OCI-LY3 (cell line): ENCODE results near the gene EFCAB8.
"Not testable (repeated sequence)": the region's sequence is repeated elsewhere in the genome, so short reads cannot be mapped to it uniquely, and the experiment has no call there.

Source experiments
- H2AFZ ChIP-seq: fragments of 200-600, 300-600 bp; shearing (Covaris generic); 2 replicates; pipeline ENCODE4 v1.6.0; 2014; ENCODE audit warnings: antibody characterized with exemption, low read depth, low read length
- H3K27ac ChIP-seq: fragments of 200-600, 300-600 bp; sonication (generic); 2 replicates; pipeline ENCODE4 v1.5.1; 2014; ENCODE audit warnings: mild to moderate bottlenecking, low read length, moderate library complexity, mixed read lengths
- H3K27me3 ChIP-seq: fragments of 200-600, 300-600 bp; sonication (generic); 2 replicates; pipeline ENCODE4 v1.6.1; 2014; ENCODE audit warnings: low read depth, low read length, mixed read lengths
- H3K36me3 ChIP-seq: fragments of 200-600, 300-600 bp; sonication (generic); replicated peaks from 2 replicates; pipeline ENCODE3; 2014; ENCODE audit warnings: low read depth, low read length, mixed read lengths
- H3K4me1 ChIP-seq: fragments of 300-600, 200-600 bp; sonication (generic); 2 replicates; pipeline ENCODE4 v1.6.1; 2014; ENCODE audit warnings: low read length, mixed read lengths
- H3K4me2 ChIP-seq: fragments of 200-600, 300-600 bp; sonication (generic); 2 replicates; pipeline ENCODE4 v1.6.1; 2014; ENCODE audit warnings: low read length, mixed read lengths
- H3K4me3 ChIP-seq: fragments of 300-600, 200-600 bp; sonication (generic); 2 replicates; pipeline ENCODE4 v1.5.1; 2014; ENCODE audit warnings: antibody characterized with exemption, mild to moderate bottlenecking, low read length, moderate library complexity
- H3K79me2 ChIP-seq: fragments of 300-600, 200-600 bp; shearing (Covaris generic); 2 replicates; pipeline ENCODE4 v1.6.1; 2014; ENCODE audit warnings: mild to moderate bottlenecking, low read length, mixed read lengths
- H3K9ac ChIP-seq: fragments of 300-600, 200-600 bp; shearing (Covaris generic); 2 replicates; pipeline ENCODE4 v1.6.0; 2014; ENCODE audit warnings: mild to moderate bottlenecking, low read length, moderate library complexity
- H3K9me3 ChIP-seq: fragments of 200-600, 300-600 bp; shearing (Covaris generic); 2 replicates; pipeline ENCODE4 v1.6.1; 2014; ENCODE audit warnings: low read length, mixed read lengths; ENCODE audit not compliant: insufficient read depth
- H4K20me1 ChIP-seq: fragments of 200-600, 300-600 bp; sonication (generic); 2 replicates; pipeline ENCODE4 v1.6.1; 2016; ENCODE audit warnings: low read length, mixed read lengths; ENCODE audit not compliant: insufficient read depth
- EZH2phosphoT487 ChIP-seq: fragments of 200-600 bp; shearing (Covaris generic); IDR thresholded peaks from 2 replicates; pipeline ENCODE4 v1.6.1; 2018; ENCODE audit warnings: antibody characterized with exemption, mixed run types, low read depth
- TF ChIP-seq, protein P1 (sequence below): fragments of 200-600, 300-600 bp; sonication (generic); IDR thresholded peaks from 2 replicates; pipeline ENCODE4 v1.5.1; 2014; ENCODE audit warnings: antibody characterized with exemption, low read length, low read depth

Gene EFCAB8

GRCh38 chr20:32941155-32941885, 82.6 kb downstream of the EFCAB8 start:
- no peaks in the 10 kb centered on the region for H3K36me3 ChIP-seq
- TF ChIP-seq, protein P1, sequence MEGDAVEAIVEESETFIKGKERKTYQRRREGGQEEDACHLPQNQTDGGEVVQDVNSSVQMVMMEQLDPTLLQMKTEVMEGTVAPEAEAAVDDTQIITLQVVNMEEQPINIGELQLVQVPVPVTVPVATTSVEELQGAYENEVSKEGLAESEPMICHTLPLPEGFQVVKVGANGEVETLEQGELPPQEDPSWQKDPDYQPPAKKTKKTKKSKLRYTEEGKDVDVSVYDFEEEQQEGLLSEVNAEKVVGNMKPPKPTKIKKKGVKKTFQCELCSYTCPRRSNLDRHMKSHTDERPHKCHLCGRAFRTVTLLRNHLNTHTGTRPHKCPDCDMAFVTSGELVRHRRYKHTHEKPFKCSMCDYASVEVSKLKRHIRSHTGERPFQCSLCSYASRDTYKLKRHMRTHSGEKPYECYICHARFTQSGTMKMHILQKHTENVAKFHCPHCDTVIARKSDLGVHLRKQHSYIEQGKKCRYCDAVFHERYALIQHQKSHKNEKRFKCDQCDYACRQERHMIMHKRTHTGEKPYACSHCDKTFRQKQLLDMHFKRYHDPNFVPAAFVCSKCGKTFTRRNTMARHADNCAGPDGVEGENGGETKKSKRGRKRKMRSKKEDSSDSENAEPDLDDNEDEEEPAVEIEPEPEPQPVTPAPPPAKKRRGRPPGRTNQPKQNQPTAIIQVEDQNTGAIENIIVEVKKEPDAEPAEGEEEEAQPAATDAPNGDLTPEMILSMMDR, result no peak
- no peak for TF ChIP-seq EZH2phosphoT487
- no peaks in the 10 kb centered on the region for H3K4me1 ChIP-seq
- no peaks in the 10 kb centered on the region for H4K20me1 ChIP-seq
- no peaks in the 10 kb centered on the region for H3K79me2 ChIP-seq
- no peak overlapping the region for H3K4me2 ChIP-seq
- H3K27ac ChIP-seq, result no peak overlapping the region
- H2AFZ ChIP-seq, result no peak overlapping the region
- no peaks in the 10 kb centered on the region for H3K9me3 ChIP-seq
- H3K27me3 ChIP-seq, result 0 out of 2 replicates have a peak, but pooled peaks cover 3% of the 10 kb centered on the region
- no peak overlapping the region for H3K4me3 ChIP-seq
- H3K9ac ChIP-seq, result no peak overlapping the region

DNA sequence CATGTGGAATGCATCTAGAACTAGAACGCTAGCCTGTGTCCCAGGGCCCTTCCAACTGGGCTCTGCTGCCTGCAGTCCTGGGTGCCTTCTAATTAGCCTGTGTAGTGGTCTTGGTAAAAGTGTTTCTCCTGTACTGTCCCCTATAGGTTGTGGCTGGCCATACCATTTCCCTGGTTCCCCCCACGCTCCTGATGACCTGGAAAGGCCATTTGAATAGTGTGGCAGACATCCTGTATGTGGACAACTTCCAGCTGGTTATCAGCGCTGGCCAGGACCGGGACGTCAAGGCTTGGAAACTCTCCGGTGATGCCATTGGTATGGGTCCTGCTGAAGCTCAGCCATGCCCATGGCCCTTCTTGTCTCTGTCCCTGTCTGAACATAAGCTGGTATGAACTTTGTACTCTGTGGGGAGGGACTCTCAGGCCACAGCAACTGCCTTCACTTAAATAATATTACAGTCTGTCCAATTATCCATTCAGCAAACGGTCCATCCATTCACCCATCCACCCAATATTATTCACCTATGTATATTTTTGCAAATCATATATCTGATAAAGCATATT, 84.8 kb downstream of the EFCAB8 start:
- Histone ChIP-seq H3K36me3 (no peaks in the 10 kb centered on the region), H2AFZ (no peak overlapping the region), H3K9ac (no peak overlapping the region), H3K4me1 (no peaks in the 10 kb centered on the region), H3K9me3 (no peaks in the 10 kb centered on the region), H3K4me2 (no peak overlapping the region), H4K20me1 (no peaks in the 10 kb centered on the region), H3K27ac (no peak overlapping the region), H3K27me3 (0 out of 2 replicates have a peak, but pooled peaks cover 3% of the 10 kb centered on the region), H3K79me2 (no peaks in the 10 kb centered on the region), H3K4me3 (no peak overlapping the region)
- TF ChIP-seq, protein P1, result no peak
- no peak for TF ChIP-seq EZH2phosphoT487

- peak overlapping the region; percentile 72 for H2AFZ ChIP-seq
- H3K27me3 ChIP-seq, result 0 out of 2 replicates have a peak, but pooled peaks cover 3% of the 10 kb centered on the region
- H3K9me3 ChIP-seq, result no peaks in the 10 kb centered on the region
- H3K9ac ChIP-seq, result no peak overlapping the region
- H3K4me2 ChIP-seq, result peak overlapping the region; percentile 36
- H3K27ac ChIP-seq, result no peak overlapping the region
- no peak overlapping the region for H3K4me3 ChIP-seq
- H3K4me1 ChIP-seq, result no peaks in the 10 kb centered on the region
- no peaks in the 10 kb centered on the region for H3K79me2 ChIP-seq
- no peaks in the 10 kb centered on the region for H4K20me1 ChIP-seq
- no peak for TF ChIP-seq EZH2phosphoT487
- TF ChIP-seq, protein P1, result peak; percentile 66
- H3K36me3 ChIP-seq, result no peaks in the 10 kb centered on the region
These were observed 87.0 kb downstream of the EFCAB8 start for GRCh38 chr20:32945710-32946221.

DNA sequence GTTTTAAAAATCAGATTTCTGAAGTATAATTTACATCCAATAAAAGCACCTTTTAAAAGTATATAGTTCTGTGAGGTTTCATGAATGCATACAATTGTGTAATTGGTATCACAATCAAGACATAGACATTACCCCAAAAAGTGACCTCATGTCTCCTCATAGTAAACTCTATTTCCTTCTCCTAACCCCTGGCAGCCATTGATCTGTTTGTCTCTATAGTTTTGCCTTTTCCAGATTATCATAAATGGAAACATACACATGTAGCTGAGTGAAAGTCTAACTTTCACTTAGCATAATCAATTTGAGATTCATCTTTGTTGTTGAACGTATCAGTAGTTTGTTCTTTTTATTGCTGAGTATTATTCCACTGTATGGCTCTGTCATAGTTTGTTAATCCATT, 87.9 kb downstream of the EFCAB8 start:
- Histone ChIP-seq H3K36me3 (no peaks in the 10 kb centered on the region), H3K4me2 (no peak overlapping the region), H3K4me3 (no peak overlapping the region), H3K27ac (no peak overlapping the region), H3K4me1 (no peaks in the 10 kb centered on the region), H3K9me3 (no peaks in the 10 kb centered on the region), H2AFZ (no peak overlapping the region), H4K20me1 (no peaks in the 10 kb centered on the region), H3K79me2 (no peaks in the 10 kb centered on the region), H3K27me3 (0 out of 2 replicates have a peak, but pooled peaks cover 4% of the 10 kb centered on the region), H3K9ac (no peak overlapping the region)
- TF ChIP-seq EZH2phosphoT487, result no peak
- TF ChIP-seq, protein P1, result no peak

- H3K4me3 ChIP-seq, H3K9ac ChIP-seq, H2AFZ ChIP-seq, H3K27ac ChIP-seq, H3K4me2 ChIP-seq, H3K79me2 ChIP-seq, H3K4me1 ChIP-seq, H3K9me3 ChIP-seq, H4K20me1 ChIP-seq, H3K36me3 ChIP-seq: not testable (repeated sequence)
- peaks cover 10% of the 10 kb centered on the region; the same call in 1 of the 2 replicates for H3K27me3 ChIP-seq
These were observed 91.8 kb downstream of the EFCAB8 start for GRCh38 chr20:32950539-32950938.
